Keratinocyte (primary cell): ENCODE results near the gene MICAL2. TPM values are rescaled to one million over a fixed set of nuclear protein-coding genes. Genes with fewer than 3 reads are reported as not detected.

Experiments
- DNase-seq: peaks from one replicate; pipeline ENCODE4 v3.0.0-alpha.2; 2011; ENCODE audit warnings: low read depth, missing footprints, low spot score
- FAIRE-seq: peaks from 2 replicates; lab custom pipeline; 2011; peaks lifted over from hg19 to GRCh38; lab: Jason Lieb, UNC
- H2AFZ ChIP-seq: 2 replicates; pipeline ENCODE4 v1.6.0; 2012; ENCODE audit warnings: low read length, control low read depth, inconsistent platforms; ENCODE audit not compliant: control insufficient read depth
- H3K27ac ChIP-seq: 2 replicates; pipeline ENCODE4 v1.5.1; 2011; ENCODE audit warnings: low read length; ENCODE audit not compliant: control insufficient read depth, insufficient read depth
- H3K27me3 ChIP-seq: 3 replicates; pipeline ENCODE4 v1.6.0; 2011; ENCODE audit warnings: low read length; ENCODE audit not compliant: control insufficient read depth, insufficient read depth; ENCODE audit errors: extremely low read depth
- H3K36me3 ChIP-seq, 2 experiments: 2 replicates in 1 of 2; 3 replicates in 1 of 2; pipeline ENCODE4 v1.5.1; 2011; ENCODE audit warnings: low read length in 2 of 2, mild to moderate bottlenecking in 1 of 2; ENCODE audit not compliant: control insufficient read depth in 2 of 2, insufficient read depth in 2 of 2; ENCODE audit errors: extremely low read depth in 1 of 2
- H3K4me1 ChIP-seq: 3 replicates; pipeline ENCODE4 v1.5.1; 2011; ENCODE audit warnings: low read length; ENCODE audit not compliant: control insufficient read depth, insufficient read depth; ENCODE audit errors: extremely low read depth
- H3K4me2 ChIP-seq: 3 replicates; pipeline ENCODE4 v1.6.0; 2011; ENCODE audit warnings: low read depth, low read length; ENCODE audit not compliant: control insufficient read depth, insufficient read depth; ENCODE audit errors: extremely low read depth
- H3K4me3 ChIP-seq, 3 experiments: fragments of 200-600 bp in 1 of 3; sonication (generic) in 1 of 3; 2 replicates in 2 of 3; 3 replicates in 1 of 3; pipeline ENCODE4 v1.5.1; 2011 to 2016; ENCODE audit warnings: low read length in 3 of 3, mild to moderate bottlenecking in 3 of 3, control low read depth in 2 of 3, inconsistent platforms in 1 of 3, low read depth in 1 of 3, mixed read lengths in 1 of 3, mixed run types in 1 of 3, moderate library complexity in 1 of 3; ENCODE audit not compliant: control insufficient read depth in 2 of 3, insufficient read depth in 2 of 3; ENCODE audit errors: extremely low read depth in 1 of 3
- H3K79me2 ChIP-seq: 2 replicates; pipeline ENCODE4 v1.6.0; 2012; ENCODE audit warnings: low read length; ENCODE audit not compliant: control insufficient read depth, insufficient read depth
- H3K9ac ChIP-seq: 3 replicates; pipeline ENCODE4 v1.6.0; 2011; ENCODE audit warnings: low read length; ENCODE audit not compliant: control insufficient read depth, insufficient read depth; ENCODE audit errors: extremely low read depth
- H3K9me1 ChIP-seq: 3 replicates; pipeline ENCODE4 v1.6.0; 2011; ENCODE audit warnings: low read length; ENCODE audit not compliant: control insufficient read depth, insufficient read depth; ENCODE audit errors: extremely low read depth
- H3K9me3 ChIP-seq: 2 replicates; pipeline ENCODE4 v1.5.1; 2012; ENCODE audit warnings: low read depth, low read length; ENCODE audit not compliant: control insufficient read depth
- H4K20me1 ChIP-seq: 3 replicates; pipeline ENCODE4 v1.6.0; 2011; ENCODE audit warnings: low read length; ENCODE audit not compliant: control insufficient read depth, insufficient read depth; ENCODE audit errors: extremely low read depth
- EZH2 ChIP-seq: IDR thresholded peaks from one replicate; pipeline ENCODE4 v1.6.1; 2012; ENCODE audit warnings: inconsistent platforms, mild to moderate bottlenecking, low read length, moderate library complexity
- dilution Hi-C: fragments of 300-500 bp; cut with MboI; formaldehyde crosslinking; loops from one replicate; pipeline ENCODE4 v1.7.0; 2020; ENCODE audit warnings: low sequenced_read_pairs; ENCODE audit not compliant: extremely low pct_ligation_motif_present
- polyA plus RNA-seq, 5 experiments: library from polyadenylated mRNA; depleted of rRNA in 3 of 5; stranded (reverse) in 3 of 5; stranded (forward) in 1 of 5; unstranded in 1 of 5; fragments of >200 nt; gene quantifications; 1 replicate in 1 of 5; 2 replicates in 3 of 5; 3 replicates in 1 of 5; pipeline versions ENCODE4 v1.2.1 to v1.2.3, GENCODE V29; 2011 to 2012; ENCODE audit warnings: missing spikeins in 2 of 5, low read depth in 1 of 5, low replicate concordance in 1 of 5
- TF ChIP-seq, protein P1 (sequence below), 3 experiments: IDR thresholded peaks in 1 of 3; conservative IDR thresholded peaks in 1 of 3; optimal IDR thresholded peaks in 1 of 3; 2 replicates in 2 of 3; 3 replicates in 1 of 3; pipeline versions ENCODE3 to v1.5.1; 2011; ENCODE audit warnings: low read length in 3 of 3, mild to moderate bottlenecking in 3 of 3, moderate library complexity in 2 of 3, control low read depth in 1 of 3, inconsistent platforms in 1 of 3; ENCODE audit not compliant: insufficient read depth in 2 of 3; ENCODE audit errors: extremely low read depth in 1 of 3

The MICAL2 gene
- polyA plus RNA-seq, 1 donor (not counting 4 experiments of a cell fraction or from before 2014, with no cell fraction given): 83.9 TPM

- H3K4me2 ChIP-seq: no peak overlapping the region
- no peaks in the 10 kb centered on the region for H4K20me1 ChIP-seq
- TF ChIP-seq, protein P1, sequence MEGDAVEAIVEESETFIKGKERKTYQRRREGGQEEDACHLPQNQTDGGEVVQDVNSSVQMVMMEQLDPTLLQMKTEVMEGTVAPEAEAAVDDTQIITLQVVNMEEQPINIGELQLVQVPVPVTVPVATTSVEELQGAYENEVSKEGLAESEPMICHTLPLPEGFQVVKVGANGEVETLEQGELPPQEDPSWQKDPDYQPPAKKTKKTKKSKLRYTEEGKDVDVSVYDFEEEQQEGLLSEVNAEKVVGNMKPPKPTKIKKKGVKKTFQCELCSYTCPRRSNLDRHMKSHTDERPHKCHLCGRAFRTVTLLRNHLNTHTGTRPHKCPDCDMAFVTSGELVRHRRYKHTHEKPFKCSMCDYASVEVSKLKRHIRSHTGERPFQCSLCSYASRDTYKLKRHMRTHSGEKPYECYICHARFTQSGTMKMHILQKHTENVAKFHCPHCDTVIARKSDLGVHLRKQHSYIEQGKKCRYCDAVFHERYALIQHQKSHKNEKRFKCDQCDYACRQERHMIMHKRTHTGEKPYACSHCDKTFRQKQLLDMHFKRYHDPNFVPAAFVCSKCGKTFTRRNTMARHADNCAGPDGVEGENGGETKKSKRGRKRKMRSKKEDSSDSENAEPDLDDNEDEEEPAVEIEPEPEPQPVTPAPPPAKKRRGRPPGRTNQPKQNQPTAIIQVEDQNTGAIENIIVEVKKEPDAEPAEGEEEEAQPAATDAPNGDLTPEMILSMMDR (optimal IDR thresholded peaks at IDR 0.05 in 1 of 3, IDR thresholded peaks at IDR 0.05 in 1 of 3, conservative IDR thresholded peaks at IDR 0.05 in 1 of 3; ENCODE audit: extremely low read depth in 1 of 3, insufficient read depth in 2 of 3, low read length in 3 of 3): no peak
- TF ChIP-seq EZH2: no peak
- H2AFZ ChIP-seq: no peak overlapping the region
- no peak overlapping the region for H3K4me3 ChIP-seq
- DNase-seq (no peak), FAIRE-seq (no peak)
- H3K4me1 ChIP-seq: peaks cover 24% of the 10 kb centered on the region
- H3K36me3 ChIP-seq: peaks cover 11 to 16% of the 10 kb centered on the region in 2 experiments
- H3K9me3 ChIP-seq: no peaks in the 10 kb centered on the region
- H3K27ac ChIP-seq: no peak overlapping the region
- H3K9ac ChIP-seq: no peak overlapping the region
- H3K9me1 ChIP-seq: no peaks in the 10 kb centered on the region
- H3K27me3 ChIP-seq: no peaks in the 10 kb centered on the region
- dilution Hi-C loops: no loop called here
- no peaks in the 10 kb centered on the region for H3K79me2 ChIP-seq
These were observed 160.4 kb downstream of the MICAL2 start for GRCh38 chr11:12270817-12271216.

DNA sequence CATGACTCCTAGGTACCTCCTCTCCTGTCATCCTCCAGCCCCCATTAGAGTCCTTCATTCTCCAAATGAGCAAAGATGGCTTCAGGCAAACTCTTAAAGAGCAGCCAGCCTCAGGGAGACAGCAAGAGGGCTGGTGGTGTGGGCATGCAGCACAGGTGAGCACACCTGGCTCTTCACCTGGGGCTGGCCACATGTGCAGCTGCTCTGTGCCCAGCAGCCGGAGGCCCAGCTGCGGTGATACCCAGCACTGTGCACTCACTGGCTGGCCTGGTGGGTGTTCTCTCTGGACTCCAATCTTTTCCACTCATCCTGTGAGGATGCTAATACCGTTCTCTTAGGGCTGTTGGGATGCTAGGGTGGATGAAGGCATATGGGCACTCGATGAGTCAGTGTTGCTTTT, 160.9 kb downstream of the MICAL2 start:
- H3K27ac ChIP-seq: no peak overlapping the region
- no peaks in the 10 kb centered on the region for H3K9me3 ChIP-seq
- H4K20me1 ChIP-seq: no peaks in the 10 kb centered on the region
- H3K4me3 ChIP-seq: no peak overlapping the region
- H3K79me2 ChIP-seq: no peaks in the 10 kb centered on the region
- peaks cover 13 to 19% of the 10 kb centered on the region in 2 experiments for H3K36me3 ChIP-seq
- TF ChIP-seq EZH2: no peak
- TF ChIP-seq, protein P1 (optimal IDR thresholded peaks at IDR 0.05 in 1 of 3, IDR thresholded peaks at IDR 0.05 in 1 of 3, conservative IDR thresholded peaks at IDR 0.05 in 1 of 3; ENCODE audit: extremely low read depth in 1 of 3, insufficient read depth in 2 of 3, low read length in 3 of 3): no peak
- H3K4me2 ChIP-seq: no peak overlapping the region
- no peak for FAIRE-seq
- no peak overlapping the region for H3K9ac ChIP-seq
- H2AFZ ChIP-seq: no peak overlapping the region
- no peaks in the 10 kb centered on the region for H3K9me1 ChIP-seq
- H3K4me1 ChIP-seq: peaks cover 24% of the 10 kb centered on the region
- no peaks in the 10 kb centered on the region for H3K27me3 ChIP-seq
- DNase-seq: no peak
- dilution Hi-C loops: no loop called here
